GM08714 (cell line): ENCODE measurements around the gene FOXO3.

Source experiments
- H3K4me3 ChIP-seq: fragments of 200-500 bp; sonication (Bioruptor generic); 2 replicates; pipeline ENCODE4 v1.5.1; 2014; ENCODE audit warnings: mild to moderate bottlenecking, low read length, inconsistent platforms
- ZNF274 ChIP-seq: IDR thresholded peaks from 2 replicates; pipeline ENCODE4 v1.6.1; 2012; ENCODE audit warnings: mild to moderate bottlenecking, low read depth, low read length

The FOXO3 gene

GRCh38 chr6:108578595-108579327, 18.0 kb downstream of the FOXO3 start:
- no peak for TF ChIP-seq ZNF274
- H3K4me3 ChIP-seq: no peak overlapping the region

DNA sequence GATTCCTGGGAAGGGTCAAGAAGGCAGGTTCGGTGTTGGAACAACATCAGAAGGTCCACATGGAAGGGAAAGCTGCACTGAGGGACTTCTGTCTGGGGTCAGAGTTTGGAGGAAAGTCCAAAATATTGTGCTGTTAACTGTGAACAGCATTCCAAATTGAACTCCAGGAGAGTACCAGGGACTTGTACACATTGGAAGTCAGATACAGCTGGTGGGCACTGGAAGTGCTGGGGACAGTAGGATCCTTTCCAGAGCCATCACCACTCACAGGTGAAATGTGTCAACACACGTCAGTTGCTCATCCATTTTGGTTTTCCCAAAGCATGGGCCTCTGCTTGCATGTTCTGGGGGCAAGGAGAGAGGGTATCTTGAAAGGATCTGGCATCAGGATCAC, 18.6 kb downstream of the FOXO3 start:
- no peak overlapping the region for H3K4me3 ChIP-seq
- no peak for TF ChIP-seq ZNF274

DNA sequence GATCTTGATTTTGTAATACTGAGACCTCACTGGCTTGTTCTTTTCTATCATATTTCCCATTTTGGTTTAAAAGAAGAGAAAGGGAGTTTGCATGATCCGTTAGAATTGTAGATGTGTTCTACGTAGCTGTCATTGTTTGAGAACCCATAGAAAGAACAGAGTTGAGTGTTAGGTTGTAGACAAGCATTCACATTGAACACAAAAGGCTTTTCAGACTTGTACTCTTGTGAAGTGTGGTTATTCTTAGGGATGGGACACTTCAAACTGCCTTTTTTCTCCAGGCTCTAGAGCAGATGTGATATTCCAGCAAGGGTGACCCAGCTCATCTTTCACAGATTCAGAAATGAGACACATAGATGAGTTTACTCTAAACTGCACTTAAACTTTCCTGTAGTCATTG, 19.9 kb downstream of the FOXO3 start:
- no peak for TF ChIP-seq ZNF274
- H3K4me3 ChIP-seq: no peak overlapping the region

DNA sequence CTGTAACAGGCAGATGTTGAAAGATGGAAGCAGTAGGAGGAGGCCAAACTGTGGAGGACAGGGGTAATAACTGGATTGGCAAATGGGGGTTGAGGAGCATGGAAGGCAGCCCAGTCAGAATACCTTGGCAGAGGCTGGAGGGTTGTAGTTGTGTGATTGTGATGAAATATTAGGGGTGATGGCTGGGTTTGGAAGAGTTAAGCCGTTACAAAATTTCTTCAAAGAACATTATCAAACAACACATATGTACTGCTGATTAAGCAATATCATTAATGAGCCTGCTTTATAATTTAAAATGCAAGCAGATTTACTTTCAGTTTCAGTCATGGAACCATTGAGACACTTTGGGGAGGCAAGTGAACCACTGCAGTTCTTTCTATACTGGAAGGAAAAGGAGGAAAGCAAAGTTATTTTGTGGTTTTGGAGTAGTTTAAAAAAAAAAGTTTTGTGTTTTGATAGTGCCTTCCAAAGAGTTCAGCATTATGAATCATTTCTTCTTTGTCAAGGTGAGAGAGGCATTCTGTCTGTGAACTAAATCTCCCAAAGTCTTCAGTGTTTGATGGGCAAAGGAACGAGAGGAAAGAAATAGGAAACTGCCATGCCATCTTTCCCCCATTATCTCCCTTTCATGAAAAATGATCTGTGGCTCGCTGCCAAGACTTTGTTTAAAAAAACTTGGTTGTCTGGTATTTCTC, 20.7 kb downstream of the FOXO3 start:
- no peak for TF ChIP-seq ZNF274
- H3K4me3 ChIP-seq: no peak overlapping the region

DNA sequence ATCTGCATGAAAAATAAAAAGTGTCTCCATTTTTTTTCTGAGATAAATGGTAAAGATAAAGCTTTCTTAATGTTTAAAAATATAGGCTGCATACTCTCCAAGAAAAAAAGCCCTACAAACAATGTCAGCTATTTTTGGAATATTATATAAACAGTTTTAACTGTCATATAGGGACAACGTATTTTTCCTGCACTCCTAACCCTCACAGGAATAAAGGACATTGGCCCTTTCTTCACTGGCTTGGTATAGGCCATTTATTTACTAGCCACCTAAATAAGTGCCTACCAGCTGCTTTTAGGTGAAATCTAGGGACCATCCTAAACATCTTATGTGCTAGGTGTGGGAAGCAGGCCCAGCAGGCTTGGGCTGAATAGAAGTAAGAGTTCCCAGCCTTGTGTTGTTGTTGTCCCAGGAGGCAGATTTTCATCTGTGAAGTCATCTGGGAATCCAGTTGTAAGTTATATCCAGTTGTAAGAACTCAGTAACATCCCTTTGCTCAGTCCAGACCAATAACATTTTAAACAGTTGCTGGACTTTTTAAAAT, 21.3 kb downstream of the FOXO3 start:
- no peak overlapping the region for H3K4me3 ChIP-seq
- TF ChIP-seq ZNF274: no peak

DNA sequence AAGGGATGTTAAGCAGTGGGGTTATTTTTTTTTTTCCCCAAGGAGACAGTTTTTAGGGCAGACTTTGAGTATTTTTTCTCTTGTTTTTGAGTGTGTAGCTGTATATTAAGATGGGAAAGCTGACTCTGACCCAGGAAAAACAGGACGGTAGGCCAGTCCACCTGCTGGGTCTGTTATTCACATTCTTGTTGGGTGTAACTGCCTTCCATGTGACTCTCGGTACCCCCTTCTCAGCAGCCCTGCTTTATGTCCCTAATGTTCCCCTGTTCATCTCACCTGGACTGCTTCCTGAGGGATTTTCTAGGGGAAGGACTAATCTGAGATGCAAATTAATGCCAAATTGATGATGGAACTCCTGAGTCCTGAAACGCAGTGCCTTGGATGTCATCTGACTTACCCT, 21.9 kb downstream of the FOXO3 start:
- no peak for TF ChIP-seq ZNF274
- no peak overlapping the region for H3K4me3 ChIP-seq

GRCh38 chr6:108584323-108584722, 23.6 kb downstream of the FOXO3 start:
- TF ChIP-seq ZNF274: no peak
- H3K4me3 ChIP-seq: no peak overlapping the region

- no peak overlapping the region for H3K4me3 ChIP-seq
- TF ChIP-seq ZNF274: no peak
These were observed 24.6 kb downstream of the FOXO3 start for GRCh38 chr6:108585359-108585758.

- H3K4me3 ChIP-seq: no peak overlapping the region
- TF ChIP-seq ZNF274: no peak
These were observed 25.3 kb downstream of the FOXO3 start for GRCh38 chr6:108585921-108586536.

DNA sequence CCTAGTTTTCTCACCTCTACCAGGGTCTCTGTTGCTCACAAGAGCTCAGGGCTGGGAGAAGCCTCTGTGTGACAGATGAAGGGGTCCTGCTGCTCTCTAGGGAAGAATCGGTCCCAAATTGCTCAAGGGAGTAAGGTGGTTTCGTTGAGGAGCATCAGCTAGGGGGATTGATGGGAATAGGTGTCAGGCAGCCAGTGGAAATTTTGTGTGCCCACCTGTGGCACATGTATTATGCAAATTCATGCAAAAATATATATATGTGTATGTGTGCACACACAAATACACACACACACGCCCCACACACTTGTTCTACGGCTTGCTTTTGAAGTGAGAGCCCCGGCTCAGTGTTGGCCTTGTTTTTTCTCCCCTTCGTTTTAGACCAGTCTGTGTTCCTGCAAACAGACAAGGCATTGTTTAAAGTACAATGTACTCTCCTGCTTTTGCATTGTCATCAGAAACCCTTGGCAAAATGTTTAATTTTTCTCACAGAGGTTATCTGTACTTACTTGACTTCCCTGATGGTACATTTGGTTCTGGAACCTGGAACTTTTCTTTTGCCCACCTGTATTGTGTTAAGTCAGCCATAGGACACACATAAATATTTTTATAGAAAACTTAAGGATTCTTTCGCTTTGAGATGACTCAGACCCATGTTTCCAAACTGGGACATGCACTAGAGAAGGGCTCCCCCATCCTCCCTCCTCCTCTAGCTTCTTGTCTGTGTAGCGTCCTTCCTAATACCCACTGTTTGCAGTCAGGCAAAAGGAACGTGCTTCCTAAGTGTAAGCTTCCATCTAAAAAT, 26.7 kb downstream of the FOXO3 start:
- no peak overlapping the region for H3K4me3 ChIP-seq
- TF ChIP-seq ZNF274: no peak

DNA sequence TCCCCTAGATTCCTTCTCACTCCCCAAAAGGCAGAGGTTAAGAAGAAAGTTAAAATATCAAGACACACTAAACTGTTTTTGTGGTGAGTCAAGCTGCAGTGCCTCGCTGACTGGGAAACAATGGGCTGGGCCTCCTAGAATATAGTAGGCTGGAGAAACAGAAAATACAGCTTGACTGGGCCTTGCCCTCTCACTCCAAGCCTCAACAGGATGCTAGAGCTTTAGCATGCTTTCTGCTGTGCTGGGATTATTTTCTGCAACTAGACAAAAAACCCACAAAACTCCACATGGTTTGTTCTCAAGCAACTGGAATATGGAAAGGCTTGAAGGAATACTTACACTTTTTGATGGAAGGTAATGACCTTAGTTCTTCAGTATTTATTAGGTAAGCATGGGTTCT, 27.9 kb downstream of the FOXO3 start:
- H3K4me3 ChIP-seq: no peak overlapping the region
- no peak for TF ChIP-seq ZNF274

DNA sequence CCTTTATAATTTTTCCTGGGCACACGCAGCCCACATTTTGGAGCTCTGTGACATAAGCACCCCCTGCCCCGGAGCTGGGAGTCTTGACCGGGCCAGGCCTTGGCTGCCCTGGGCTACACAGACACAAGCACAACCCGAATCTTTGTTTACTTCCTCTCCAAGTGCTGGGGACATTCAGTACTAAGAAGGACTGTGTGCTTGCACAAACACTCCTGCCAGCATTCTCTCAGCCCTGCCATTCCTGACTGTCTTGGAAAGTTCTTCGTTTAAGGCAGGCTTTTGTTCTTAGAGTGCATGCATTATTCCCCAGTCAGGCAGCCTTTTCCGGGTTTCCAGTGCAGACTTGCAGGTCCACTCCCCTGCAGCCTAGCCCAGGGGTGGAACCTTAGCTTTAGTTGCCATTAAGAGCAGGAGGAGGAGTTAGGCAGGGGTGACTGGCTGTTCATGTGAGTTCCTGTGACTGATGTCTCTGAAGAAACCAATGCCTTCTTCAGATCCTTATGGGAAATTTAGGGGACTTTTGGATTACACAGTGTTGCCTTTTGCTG, 28.6 kb downstream of the FOXO3 start:
- TF ChIP-seq ZNF274: no peak
- no peak overlapping the region for H3K4me3 ChIP-seq

DNA sequence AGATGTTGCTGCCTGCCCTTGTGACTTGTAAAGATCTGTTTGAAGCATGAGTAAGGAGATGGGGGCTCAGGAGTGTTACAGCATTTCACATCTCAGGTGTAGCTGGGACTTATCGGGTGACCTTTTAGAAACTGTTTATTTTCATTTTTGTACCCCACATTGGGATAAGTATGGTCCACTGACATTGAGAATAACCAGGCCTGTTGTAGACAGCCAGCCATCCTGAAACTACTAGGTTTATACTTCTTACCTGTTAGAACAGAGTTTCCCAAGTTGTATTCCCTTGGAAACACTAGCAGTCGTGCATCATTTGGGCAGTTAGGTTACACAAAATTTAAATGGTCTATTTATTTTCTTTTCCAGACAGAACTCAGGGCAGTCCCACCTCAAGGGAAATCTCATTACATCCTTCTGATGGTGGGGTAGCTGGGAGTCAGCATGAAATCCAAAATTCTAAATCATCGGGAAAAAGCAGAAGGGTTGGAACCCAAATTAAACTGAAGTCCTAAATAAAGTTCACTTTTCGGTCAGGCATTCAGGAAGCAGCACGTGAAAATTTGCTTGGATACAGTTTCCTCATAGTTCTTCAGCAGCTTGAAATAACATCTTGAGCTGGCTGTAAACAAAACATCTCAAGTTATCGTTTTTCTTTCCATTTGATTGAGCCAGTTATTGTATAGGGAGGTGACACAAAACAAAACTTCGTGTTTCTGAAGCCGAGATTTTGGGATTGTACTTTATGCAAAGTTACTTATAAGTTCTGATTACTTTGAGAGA, 30.5 kb downstream of the FOXO3 start:
- no peak overlapping the region for H3K4me3 ChIP-seq
- TF ChIP-seq ZNF274: no peak
